ENCODE results near the gene RPAP3. TPM values are rescaled to one million over a fixed set of nuclear protein-coding genes. Genes with fewer than 3 reads are reported as not detected.

Gene RPAP3, protein sequence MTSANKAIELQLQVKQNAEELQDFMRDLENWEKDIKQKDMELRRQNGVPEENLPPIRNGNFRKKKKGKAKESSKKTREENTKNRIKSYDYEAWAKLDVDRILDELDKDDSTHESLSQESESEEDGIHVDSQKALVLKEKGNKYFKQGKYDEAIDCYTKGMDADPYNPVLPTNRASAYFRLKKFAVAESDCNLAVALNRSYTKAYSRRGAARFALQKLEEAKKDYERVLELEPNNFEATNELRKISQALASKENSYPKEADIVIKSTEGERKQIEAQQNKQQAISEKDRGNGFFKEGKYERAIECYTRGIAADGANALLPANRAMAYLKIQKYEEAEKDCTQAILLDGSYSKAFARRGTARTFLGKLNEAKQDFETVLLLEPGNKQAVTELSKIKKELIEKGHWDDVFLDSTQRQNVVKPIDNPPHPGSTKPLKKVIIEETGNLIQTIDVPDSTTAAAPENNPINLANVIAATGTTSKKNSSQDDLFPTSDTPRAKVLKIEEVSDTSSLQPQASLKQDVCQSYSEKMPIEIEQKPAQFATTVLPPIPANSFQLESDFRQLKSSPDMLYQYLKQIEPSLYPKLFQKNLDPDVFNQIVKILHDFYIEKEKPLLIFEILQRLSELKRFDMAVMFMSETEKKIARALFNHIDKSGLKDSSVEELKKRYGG
- 24.2 TPM for total RNA-seq
- long read RNA-seq, full-length matches to known transcripts = 27 of 29 reads
- long read RNA-seq, partial matches to known transcripts = 0 of 29 reads
- long read RNA-seq, other reads (novel, unspliced or antisense) = 2 of 29 reads

DNA sequence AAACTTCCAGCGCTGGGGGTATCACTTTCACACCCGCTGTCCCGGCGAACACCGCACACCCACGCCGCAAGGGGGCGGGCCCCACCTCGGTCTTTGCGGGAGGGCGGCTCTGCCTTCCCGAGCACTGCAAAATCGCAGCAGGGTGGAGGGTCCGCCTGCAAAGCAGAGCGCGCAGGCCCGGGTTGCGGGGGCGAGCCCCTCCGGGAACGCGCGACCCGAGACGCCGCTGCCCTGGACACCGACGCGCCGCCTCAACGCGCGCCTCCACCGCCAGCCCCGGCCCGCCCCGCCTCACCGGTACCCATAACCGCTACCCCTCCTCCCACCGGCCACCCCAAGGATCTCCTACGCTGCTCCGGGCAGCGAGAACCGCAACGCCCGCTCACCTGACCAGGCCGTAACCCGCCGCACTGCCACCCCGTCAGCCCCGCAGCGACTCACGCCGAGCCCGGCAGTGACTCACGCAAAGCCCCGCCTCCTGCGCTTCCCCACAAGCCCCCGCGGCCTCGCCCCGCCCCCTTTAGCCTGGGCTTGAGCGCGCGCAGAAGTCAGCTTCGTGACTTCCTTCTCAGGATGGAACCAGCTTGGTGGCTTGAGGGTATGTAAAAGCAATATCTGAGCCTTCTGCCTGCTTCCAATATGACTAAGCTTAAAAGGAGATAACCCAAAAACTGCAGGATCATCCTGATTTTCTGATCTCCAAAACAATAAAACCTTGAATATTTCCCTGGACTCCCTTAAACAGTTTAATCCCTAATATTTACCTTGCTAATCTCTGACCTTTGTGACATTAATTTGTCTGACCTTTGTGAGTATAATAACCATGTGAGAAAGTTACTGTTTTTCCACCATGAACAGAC lies at the start of gene RPAP3:
RPAP3 (minus strand) TSS at position 465 of the 860 bp plus-strand sequence. CDS start 3,190 bp downstream, outside the sequence.
- peak within 1 kb of the TSS; percentile 92 for H3K27ac ChIP-seq (replicated peaks)
- peaks cover 47% of the 10 kb centered on the region for H3K4me1 ChIP-seq
- no peaks in the 10 kb centered on the region for H3K27me3 ChIP-seq (ENCODE audit: low read depth)
- peak; percentile 97 for DNase-seq
- intact Hi-C loops (cut with micrococcal nuclease) = no loop called here
- no peaks in the 10 kb centered on the region for H3K9me3 ChIP-seq (replicated peaks)
- TF ChIP-seq, protein P1, sequence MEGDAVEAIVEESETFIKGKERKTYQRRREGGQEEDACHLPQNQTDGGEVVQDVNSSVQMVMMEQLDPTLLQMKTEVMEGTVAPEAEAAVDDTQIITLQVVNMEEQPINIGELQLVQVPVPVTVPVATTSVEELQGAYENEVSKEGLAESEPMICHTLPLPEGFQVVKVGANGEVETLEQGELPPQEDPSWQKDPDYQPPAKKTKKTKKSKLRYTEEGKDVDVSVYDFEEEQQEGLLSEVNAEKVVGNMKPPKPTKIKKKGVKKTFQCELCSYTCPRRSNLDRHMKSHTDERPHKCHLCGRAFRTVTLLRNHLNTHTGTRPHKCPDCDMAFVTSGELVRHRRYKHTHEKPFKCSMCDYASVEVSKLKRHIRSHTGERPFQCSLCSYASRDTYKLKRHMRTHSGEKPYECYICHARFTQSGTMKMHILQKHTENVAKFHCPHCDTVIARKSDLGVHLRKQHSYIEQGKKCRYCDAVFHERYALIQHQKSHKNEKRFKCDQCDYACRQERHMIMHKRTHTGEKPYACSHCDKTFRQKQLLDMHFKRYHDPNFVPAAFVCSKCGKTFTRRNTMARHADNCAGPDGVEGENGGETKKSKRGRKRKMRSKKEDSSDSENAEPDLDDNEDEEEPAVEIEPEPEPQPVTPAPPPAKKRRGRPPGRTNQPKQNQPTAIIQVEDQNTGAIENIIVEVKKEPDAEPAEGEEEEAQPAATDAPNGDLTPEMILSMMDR (IDR thresholded peaks at IDR 0.05; ENCODE audit: borderline replicate concordance) = peak; percentile 83
- peaks cover 6% of the 10 kb centered on the region for H3K36me3 ChIP-seq
- H3K4me3 ChIP-seq = peak within 1 kb of the TSS; percentile 97

DNA sequence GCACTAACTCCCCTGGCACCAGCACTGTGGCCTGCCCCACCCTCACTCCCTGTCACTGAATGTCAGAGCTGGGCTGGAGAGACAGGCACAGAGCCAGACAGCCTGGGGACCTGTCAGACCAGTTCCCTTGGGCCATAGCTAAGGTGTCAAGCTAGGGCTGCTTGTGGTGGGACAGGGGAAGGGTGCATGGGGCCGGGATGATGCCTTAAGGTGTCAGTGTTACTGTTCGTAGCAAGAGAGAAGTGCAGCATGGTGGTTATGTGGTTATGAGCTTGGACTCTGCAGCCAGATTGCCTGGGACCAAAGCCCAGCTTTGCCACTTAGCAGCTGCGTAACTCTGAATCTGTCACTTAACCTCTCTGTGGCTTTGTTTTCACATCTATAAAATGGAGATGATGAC lies 49.1 kb upstream of the RPAP3 start:
- Histone ChIP-seq H3K4me3 (peak overlapping the region; percentile 71), H3K27me3 (ENCODE audit: low read depth) (no peaks in the 10 kb centered on the region), H3K27ac (replicated peaks) (peak overlapping the region; percentile 90), H3K4me1 (peaks cover 91% of the 10 kb centered on the region), H3K9me3 (replicated peaks) (no peaks in the 10 kb centered on the region), H3K36me3 (peaks cover 8% of the 10 kb centered on the region)
- DNase-seq = no peak
- intact Hi-C loops (cut with micrococcal nuclease) = no loop called here
- TF ChIP-seq, protein P1 (IDR thresholded peaks at IDR 0.05; ENCODE audit: borderline replicate concordance) = no peak

DNA sequence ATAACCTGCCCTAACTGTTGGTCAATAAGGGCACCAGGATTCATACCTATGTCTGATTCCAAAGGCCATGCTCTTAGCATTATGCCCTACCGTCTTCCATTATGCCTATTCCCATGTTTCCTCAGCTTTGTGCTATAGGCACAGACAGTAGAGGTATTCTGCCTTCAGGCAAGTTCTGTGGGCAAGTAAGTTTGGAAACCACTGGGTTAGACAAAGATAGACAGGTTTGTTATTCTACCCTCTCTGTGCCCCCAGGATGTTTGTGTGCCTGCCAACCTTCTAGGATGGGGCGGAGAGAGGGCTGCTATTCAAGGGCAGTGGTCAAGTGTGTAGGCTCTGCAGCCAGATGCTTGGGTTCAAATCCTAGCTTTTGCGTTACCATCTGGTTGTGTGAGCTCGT lies 48.3 kb upstream of the RPAP3 start:
- Histone ChIP-seq H3K4me3 (peak overlapping the region; percentile 71), H3K4me1 (peaks cover 84% of the 10 kb centered on the region)
- TF ChIP-seq, protein P1 (IDR thresholded peaks at IDR 0.05; ENCODE audit: borderline replicate concordance) = no peak

DNA sequence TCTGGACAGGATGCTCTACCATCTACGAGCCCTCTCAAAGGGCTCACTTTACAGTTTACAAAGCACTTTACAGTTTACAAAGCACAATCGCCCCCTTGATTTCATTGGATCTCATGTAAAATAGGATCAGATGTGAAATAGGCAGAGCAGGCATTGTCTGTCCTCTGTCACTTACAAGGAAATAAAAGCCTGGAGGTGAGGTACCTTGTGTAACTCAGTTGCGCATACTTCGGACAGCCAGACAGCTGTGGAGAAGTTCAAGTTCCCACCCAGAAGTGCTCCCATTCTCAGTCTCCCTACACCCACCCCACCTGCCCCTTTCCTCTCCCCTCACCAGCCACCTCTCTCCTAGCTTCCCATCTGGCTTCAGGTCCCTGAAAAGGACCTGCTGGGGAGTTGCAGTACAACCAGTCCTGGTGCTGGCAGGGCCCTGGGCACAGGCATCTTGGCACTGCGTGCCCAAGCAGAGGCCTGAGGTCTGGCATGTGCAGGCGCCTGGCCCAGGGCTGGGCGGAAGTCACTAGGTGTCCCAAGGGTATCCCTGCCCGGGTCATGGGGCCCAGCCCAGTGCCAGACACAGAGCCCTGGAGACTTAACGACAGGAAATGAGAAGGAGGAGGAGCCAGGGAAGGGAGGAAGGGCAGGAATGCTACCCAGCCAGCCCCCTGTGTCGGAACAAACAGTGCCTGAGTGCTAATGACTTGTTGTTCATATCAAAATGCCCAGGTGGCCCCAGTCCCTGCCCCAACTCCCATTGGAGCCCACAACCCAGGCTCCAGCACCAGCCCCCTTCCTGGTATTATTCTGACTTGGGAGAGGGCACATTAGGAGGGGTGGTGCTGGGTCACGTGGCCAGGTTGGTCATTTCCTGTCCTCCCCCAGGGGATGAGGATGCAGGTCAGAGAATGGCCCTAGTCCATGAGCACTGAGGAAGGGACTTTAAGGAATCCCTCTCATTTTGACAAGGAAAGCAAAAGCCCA lies 47.5 kb upstream of the RPAP3 start:
- Histone ChIP-seq H3K4me3 (peak overlapping the region; percentile 71), H3K27ac (replicated peaks) (peak overlapping the region; percentile 90), H3K9me3 (replicated peaks) (no peaks in the 10 kb centered on the region), H3K36me3 (peaks cover 14% of the 10 kb centered on the region), H3K27me3 (ENCODE audit: low read depth) (no peaks in the 10 kb centered on the region), H3K4me1 (peaks cover 76% of the 10 kb centered on the region)
- intact Hi-C loops (cut with micrococcal nuclease) = no loop called here
- TF ChIP-seq, protein P1 (IDR thresholded peaks at IDR 0.05; ENCODE audit: borderline replicate concordance) = peak; percentile 26
- DNase-seq = peak; percentile 88

More for the DNA sequence above, 48.3 kb upstream of the RPAP3 start:
- H3K27ac ChIP-seq (replicated peaks) = peak overlapping the region; percentile 90
- DNase-seq = no peak
- peaks cover 9% of the 10 kb centered on the region for H3K36me3 ChIP-seq
- H3K9me3 ChIP-seq (replicated peaks) = no peaks in the 10 kb centered on the region
- H3K27me3 ChIP-seq (ENCODE audit: low read depth) = no peaks in the 10 kb centered on the region
- intact Hi-C loops (cut with micrococcal nuclease) = no loop called here
